Lower leg skin (tissue), 4 donors: ENCODE data around the gene PEAK1. TPM values are rescaled to one million over a fixed set of nuclear protein-coding genes. Genes with fewer than 3 reads are reported as not detected.

Experiments used
- DNase-seq, 2 donors: peaks; one replicate each; pipeline ENCODE4 v3.0.0-alpha.2; 2019; ENCODE audit warnings: low spot score in 2 of 2
- H3K4me3 ChIP-seq: fragments of 200-600 bp; sonication (generic); 2 replicates; pipeline ENCODE4 v1.5.1; 2017; ENCODE audit warnings: mild to moderate bottlenecking, low read depth; ENCODE audit not compliant: poor library complexity, severe bottlenecking
- POLR2A ChIP-seq, 2 donors: fragments of 450-650 bp; IDR thresholded peaks; one replicate each; pipeline ENCODE4 v1.6.1; 2016 to 2017; ENCODE audit warnings: antibody characterized with exemption in 2 of 2, mild to moderate bottlenecking in 1 of 2, moderate library complexity in 1 of 2
- WGBS, 2 donors: methylation state at CpG; one replicate each; pipeline ENCODE4 v1.1.5; 2018; 5-methylcytosine and 5-hydroxymethylcytosine counted together
- intact Hi-C: fragments of 100-400 bp; cut with DNase I; formaldehyde crosslinking; loops from one replicate; pipeline ENCODE4 v1.15.0; 2023; ENCODE audit warnings: low total_unique reads
- total RNA-seq, 4 donors: library from RNA; depleted of rRNA; stranded (reverse); fragments of >200 nt; gene quantifications; one replicate each; pipeline ENCODE4 v1.1.0, GENCODE V29; 2016
- TF ChIP-seq, protein P1 (sequence below), 3 donors: fragments of 450-650 bp; IDR thresholded peaks; one replicate each; pipeline ENCODE4 v1.5.1; 2016; ENCODE audit warnings: antibody characterized with exemption in 3 of 3, mild to moderate bottlenecking in 3 of 3, moderate library complexity in 2 of 3

The PEAK1 gene
- total RNA-seq, 4 donors from 2014 or later = 23.4 to 38.2 (median 31.0) TPM

DNA sequence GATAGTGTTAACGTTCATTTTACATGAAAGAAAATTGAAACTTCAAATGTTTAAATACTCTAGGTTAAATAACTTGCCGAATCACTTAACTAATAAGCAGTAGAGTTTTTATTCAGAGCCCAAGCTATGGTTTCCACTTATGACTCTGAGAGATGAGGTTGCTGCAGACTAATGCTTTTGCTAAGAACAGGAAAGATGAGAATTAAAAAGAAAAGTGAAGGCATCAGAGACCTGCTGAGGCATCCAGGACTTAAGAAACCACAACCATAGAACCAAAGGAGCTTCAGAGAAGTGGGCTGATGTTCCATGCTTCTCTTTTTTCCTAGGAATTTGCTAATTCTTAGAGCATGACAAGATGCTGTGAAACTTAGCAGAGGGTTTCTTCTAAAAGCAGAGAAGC is 10.3 kb upstream of the PEAK1 start:
- H3K4me3 ChIP-seq = no peak overlapping the region
- WGBS, 2 donors = 89 to 90% methylated on average over 2 of the region's 2 CpGs
- no peak for TF ChIP-seq POLR2A (IDR thresholded peaks at IDR 0.05)
- DNase-seq = no peak
- intact Hi-C loops = no loop called here

GRCh38 chr15:77426871-77427270 is 7.0 kb upstream of the PEAK1 start:
- H3K4me3 ChIP-seq = no peak overlapping the region
- no peak for TF ChIP-seq POLR2A (IDR thresholded peaks at IDR 0.05)
- TF ChIP-seq, protein P1, sequence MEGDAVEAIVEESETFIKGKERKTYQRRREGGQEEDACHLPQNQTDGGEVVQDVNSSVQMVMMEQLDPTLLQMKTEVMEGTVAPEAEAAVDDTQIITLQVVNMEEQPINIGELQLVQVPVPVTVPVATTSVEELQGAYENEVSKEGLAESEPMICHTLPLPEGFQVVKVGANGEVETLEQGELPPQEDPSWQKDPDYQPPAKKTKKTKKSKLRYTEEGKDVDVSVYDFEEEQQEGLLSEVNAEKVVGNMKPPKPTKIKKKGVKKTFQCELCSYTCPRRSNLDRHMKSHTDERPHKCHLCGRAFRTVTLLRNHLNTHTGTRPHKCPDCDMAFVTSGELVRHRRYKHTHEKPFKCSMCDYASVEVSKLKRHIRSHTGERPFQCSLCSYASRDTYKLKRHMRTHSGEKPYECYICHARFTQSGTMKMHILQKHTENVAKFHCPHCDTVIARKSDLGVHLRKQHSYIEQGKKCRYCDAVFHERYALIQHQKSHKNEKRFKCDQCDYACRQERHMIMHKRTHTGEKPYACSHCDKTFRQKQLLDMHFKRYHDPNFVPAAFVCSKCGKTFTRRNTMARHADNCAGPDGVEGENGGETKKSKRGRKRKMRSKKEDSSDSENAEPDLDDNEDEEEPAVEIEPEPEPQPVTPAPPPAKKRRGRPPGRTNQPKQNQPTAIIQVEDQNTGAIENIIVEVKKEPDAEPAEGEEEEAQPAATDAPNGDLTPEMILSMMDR (IDR thresholded peaks at IDR 0.05) = no peak
- WGBS, 2 donors = 87 to 91% methylated on average over 1 of the region's 1 CpG
- intact Hi-C loops = no loop called here
- no peak for DNase-seq

DNA sequence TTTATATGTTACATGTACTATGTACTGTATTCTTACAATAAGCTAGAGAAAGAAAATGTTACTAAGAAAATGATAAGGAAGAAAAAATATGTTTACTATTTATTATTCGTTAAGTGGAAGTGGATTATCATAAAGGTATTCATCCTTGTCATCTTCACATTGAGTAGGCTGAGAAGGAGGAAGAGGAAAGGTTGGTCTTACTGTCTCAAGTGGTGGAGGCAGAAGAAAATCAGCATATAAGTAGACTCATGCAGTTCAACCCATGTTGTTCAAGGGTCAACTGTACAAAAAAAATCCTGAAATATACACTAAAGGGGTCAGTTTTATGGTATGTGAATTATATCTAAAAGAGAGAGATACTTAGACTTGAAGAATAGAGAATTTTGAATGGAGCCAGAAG is 6.5 kb upstream of the PEAK1 start:
- no peak overlapping the region for H3K4me3 ChIP-seq
- DNase-seq = no peak
- WGBS, 2 donors = 88 to 90% methylated on average over 1 of the region's 1 CpG
- intact Hi-C loops = no loop called here
- TF ChIP-seq POLR2A (IDR thresholded peaks at IDR 0.05) = no peak
- TF ChIP-seq, protein P1 (IDR thresholded peaks at IDR 0.05) = no peak

- no peak overlapping the region for H3K4me3 ChIP-seq
- DNase-seq = no peak
- intact Hi-C loops = no loop called here
- TF ChIP-seq POLR2A (IDR thresholded peaks at IDR 0.05) = no peak
- TF ChIP-seq, protein P1 (IDR thresholded peaks at IDR 0.05) = no peak
- WGBS, 2 donors = 91 to 95% methylated on average over 3 of the region's 3 CpGs
These were observed 5.2 kb upstream of the PEAK1 start for GRCh38 chr15:77425104-77425503.

- no peak for TF ChIP-seq POLR2A (IDR thresholded peaks at IDR 0.05)
- TF ChIP-seq, protein P1 (IDR thresholded peaks at IDR 0.05) = no peak
- peak overlapping the region; percentile 57 for H3K4me3 ChIP-seq
- no peak for DNase-seq
- intact Hi-C loops = no loop called here
- 0 to 1% methylated on average over 3 of the region's 3 CpGs for WGBS, 2 donors
These were observed 1.4 kb upstream of the PEAK1 start for GRCh38 chr15:77421370-77421700.

DNA sequence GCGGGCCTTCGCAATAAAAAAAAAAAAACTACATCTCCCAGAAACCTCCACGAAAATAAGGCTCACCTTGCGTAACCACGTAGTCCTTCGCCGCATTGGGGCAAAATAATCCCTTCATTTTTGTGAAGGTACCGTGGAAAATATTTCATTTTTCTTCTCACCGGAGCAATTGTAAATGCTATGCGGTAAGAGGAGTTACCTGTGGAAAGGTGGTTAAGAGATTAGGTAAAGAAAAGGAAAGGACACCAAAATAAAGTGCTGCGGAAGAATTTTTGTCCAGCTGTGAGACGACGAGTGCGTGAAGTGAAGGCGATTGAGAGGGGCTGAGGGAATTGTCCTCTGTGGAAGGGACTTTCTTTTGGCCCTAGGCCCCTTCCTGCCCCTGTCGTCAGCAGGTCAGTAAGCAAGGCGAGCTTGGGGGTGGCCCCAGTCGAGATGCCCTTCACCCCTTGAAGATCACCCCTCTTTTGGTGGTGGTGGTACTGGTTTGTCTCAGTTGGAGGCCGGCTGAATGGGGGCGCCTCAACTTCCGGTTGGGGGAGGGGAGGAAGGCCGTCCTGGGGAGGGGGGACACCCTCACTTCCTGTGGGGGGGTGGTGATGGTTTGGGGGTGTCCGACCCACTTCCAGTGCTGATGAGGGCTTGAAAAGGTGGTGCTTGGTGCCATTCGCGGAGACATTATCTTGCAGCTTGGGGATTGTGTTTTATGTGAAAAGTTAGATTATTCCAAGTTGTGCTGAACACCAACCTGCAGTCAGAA is 886 bp upstream of the PEAK1 start, which contains the start of gene HMG20A:
TSS of gene HMG20A (plus strand) at position 279 of the 760 bp plus-strand sequence. CDS start 37,520 bp downstream, outside the sequence.
- intact Hi-C loops = no loop called here
- peak; percentile 37 to 89 for DNase-seq
- no peak for TF ChIP-seq POLR2A (IDR thresholded peaks at IDR 0.05)
- TF ChIP-seq, protein P1 (IDR thresholded peaks at IDR 0.05) = no peak
- H3K4me3 ChIP-seq = peak within 1 kb of the TSS; percentile 88
- 0 to 2% methylated on average over 22 to 24 of the region's 25 CpGs for WGBS, 2 donors
